Ishikawa (cell line): ENCODE data around the gene SMARCA4.
A peak's percentile ranks its signal among the peaks of the same experiment; 100 is the strongest.

Experiments used
- CEBPB ChIP-seq: IDR thresholded peaks from 2 replicates; pipeline ENCODE4 v1.6.1; 2012
- CREB1 ChIP-seq: IDR thresholded peaks from 2 replicates; pipeline ENCODE4 v1.6.1; 2012; ENCODE audit warnings: low read depth
- EGR1 ChIP-seq: IDR thresholded peaks from 2 replicates; pipeline ENCODE4 v1.6.1; 2012
- EP300 ChIP-seq: IDR thresholded peaks from 2 replicates; pipeline ENCODE4 v1.6.1; 2012; ENCODE audit warnings: borderline replicate concordance
- FOXM1 ChIP-seq: IDR thresholded peaks from 2 replicates; pipeline ENCODE4 v1.6.1; 2012; ENCODE audit warnings: low read depth, borderline replicate concordance
- NFIC ChIP-seq: IDR thresholded peaks from 2 replicates; pipeline ENCODE4 v1.6.1; 2012
- RAD21 ChIP-seq: IDR thresholded peaks from 2 replicates; pipeline ENCODE4 v1.6.1; 2012; ENCODE audit warnings: low read depth
- TAF1 ChIP-seq: IDR thresholded peaks from 2 replicates; pipeline ENCODE4 v1.6.1; 2012; ENCODE audit warnings: low read depth, mild to moderate bottlenecking
- TCF12 ChIP-seq: IDR thresholded peaks from 2 replicates; pipeline ENCODE4 v1.6.1; 2012; ENCODE audit warnings: low read depth
- TEAD4 ChIP-seq: IDR thresholded peaks from 2 replicates; pipeline ENCODE4 v1.6.1; 2012
- YY1 ChIP-seq: IDR thresholded peaks from 2 replicates; pipeline ENCODE4 v1.6.1; 2012; ENCODE audit warnings: low read depth
- ZBTB7A ChIP-seq: IDR thresholded peaks from 2 replicates; pipeline ENCODE4 v1.6.1; 2012; ENCODE audit warnings: low read depth
- TF ChIP-seq, protein P1 (sequence below): IDR thresholded peaks from 2 replicates; pipeline ENCODE4 v1.6.1; 2012
- TF ChIP-seq, protein P2 (sequence below): IDR thresholded peaks from 2 replicates; pipeline ENCODE4 v1.6.1; 2012; ENCODE audit warnings: low read depth, mild to moderate bottlenecking
- TF ChIP-seq, protein P3 (sequence below): IDR thresholded peaks from 2 replicates; pipeline ENCODE4 v1.6.1; 2012

SMARCA4 gene

DNA sequence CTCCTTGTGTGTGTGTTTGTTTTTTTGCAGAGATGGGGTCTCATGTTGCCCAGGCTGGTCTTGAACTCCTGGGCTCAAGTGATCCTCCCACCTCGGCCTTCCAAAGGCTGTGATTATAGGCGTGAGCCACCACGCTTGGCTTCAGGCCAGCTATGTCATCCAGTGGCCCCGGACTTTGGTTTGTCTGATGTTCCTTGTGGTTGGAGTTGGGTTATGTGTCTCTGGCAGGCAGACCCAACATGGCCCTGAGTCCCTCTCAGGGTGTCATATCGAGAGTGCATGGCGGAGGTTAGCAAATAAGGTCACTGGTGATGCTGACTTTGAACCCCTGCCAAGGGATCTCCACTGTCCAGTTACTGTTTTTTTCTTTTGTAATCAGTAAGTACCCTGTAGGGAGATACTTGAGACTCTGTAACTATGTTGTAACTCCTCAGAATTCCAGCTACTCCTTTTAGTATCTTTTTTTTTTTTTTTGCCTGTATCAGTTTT, 37.3 kb downstream of the SMARCA4 start:
- TF ChIP-seq NFIC (0 out of 2 replicates have a peak, but pooled peaks have one; percentile 44), RAD21 (no peak)

DNA sequence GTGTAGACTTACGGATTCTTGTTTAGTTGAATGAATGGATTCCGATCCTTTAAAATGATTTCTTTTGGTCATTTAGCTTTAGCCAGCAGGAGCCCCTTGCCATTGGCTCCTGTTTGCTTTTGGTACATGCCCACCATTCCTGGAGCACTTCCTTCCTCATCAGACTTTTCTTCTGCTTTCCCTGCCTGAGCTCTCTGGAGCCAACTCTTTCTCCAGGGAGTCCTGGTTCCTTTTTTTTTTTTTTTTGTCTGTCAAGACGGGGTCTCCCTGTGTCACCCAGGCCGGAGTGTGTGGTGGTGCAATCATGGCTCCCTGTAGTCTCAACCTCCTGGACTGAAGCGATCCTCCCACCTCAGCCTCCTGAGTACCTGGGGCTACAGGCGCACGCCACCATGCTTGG, 37.8 kb downstream of the SMARCA4 start:
- no peak for TF ChIP-seq RAD21
- TF ChIP-seq, protein P1, sequence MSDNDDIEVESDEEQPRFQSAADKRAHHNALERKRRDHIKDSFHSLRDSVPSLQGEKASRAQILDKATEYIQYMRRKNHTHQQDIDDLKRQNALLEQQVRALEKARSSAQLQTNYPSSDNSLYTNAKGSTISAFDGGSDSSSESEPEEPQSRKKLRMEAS, result no peak
- TF ChIP-seq EP300, result no peak
- no peak for TF ChIP-seq TAF1
- TF ChIP-seq, protein P2, sequence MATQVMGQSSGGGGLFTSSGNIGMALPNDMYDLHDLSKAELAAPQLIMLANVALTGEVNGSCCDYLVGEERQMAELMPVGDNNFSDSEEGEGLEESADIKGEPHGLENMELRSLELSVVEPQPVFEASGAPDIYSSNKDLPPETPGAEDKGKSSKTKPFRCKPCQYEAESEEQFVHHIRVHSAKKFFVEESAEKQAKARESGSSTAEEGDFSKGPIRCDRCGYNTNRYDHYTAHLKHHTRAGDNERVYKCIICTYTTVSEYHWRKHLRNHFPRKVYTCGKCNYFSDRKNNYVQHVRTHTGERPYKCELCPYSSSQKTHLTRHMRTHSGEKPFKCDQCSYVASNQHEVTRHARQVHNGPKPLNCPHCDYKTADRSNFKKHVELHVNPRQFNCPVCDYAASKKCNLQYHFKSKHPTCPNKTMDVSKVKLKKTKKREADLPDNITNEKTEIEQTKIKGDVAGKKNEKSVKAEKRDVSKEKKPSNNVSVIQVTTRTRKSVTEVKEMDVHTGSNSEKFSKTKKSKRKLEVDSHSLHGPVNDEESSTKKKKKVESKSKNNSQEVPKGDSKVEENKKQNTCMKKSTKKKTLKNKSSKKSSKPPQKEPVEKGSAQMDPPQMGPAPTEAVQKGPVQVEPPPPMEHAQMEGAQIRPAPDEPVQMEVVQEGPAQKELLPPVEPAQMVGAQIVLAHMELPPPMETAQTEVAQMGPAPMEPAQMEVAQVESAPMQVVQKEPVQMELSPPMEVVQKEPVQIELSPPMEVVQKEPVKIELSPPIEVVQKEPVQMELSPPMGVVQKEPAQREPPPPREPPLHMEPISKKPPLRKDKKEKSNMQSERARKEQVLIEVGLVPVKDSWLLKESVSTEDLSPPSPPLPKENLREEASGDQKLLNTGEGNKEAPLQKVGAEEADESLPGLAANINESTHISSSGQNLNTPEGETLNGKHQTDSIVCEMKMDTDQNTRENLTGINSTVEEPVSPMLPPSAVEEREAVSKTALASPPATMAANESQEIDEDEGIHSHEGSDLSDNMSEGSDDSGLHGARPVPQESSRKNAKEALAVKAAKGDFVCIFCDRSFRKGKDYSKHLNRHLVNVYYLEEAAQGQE, result no peak
- no peak for TF ChIP-seq YY1
- TF ChIP-seq, protein P3, sequence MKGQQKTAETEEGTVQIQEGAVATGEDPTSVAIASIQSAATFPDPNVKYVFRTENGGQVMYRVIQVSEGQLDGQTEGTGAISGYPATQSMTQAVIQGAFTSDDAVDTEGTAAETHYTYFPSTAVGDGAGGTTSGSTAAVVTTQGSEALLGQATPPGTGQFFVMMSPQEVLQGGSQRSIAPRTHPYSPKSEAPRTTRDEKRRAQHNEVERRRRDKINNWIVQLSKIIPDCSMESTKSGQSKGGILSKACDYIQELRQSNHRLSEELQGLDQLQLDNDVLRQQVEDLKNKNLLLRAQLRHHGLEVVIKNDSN, result no peak
- no peak for TF ChIP-seq TCF12
- TF ChIP-seq NFIC, result no peak
- no peak for TF ChIP-seq TEAD4
- TF ChIP-seq CEBPB, result no peak
- no peak for TF ChIP-seq EGR1
- no peak for TF ChIP-seq CREB1

DNA sequence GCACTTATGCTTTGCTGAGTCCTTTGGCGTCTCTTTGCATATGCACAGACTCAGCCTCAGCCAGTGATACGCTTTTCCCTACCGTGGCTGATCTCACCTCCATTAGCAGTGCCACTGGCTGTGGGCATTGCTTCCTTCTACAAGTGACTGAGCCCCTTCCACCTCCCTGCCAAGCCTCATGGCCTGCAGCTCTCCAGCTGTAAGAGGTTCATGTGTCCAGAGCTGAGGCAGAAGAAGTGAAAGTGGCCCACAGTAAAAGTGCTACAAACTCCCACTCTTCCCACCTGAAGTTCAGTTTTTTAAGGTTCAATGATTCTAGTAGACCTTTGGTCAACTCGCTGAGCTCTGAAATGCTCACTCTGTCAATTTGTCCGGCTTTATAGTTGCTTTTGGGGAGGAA, 44.7 kb downstream of the SMARCA4 start:
- TF ChIP-seq ZBTB7A (no peak), CEBPB (no peak), FOXM1 (no peak), TAF1 (no peak), RAD21 (no peak), TCF12 (no peak), YY1 (no peak), TEAD4 (no peak), EGR1 (no peak), CREB1 (no peak), NFIC (no peak), EP300 (no peak)
- TF ChIP-seq, protein P3, result no peak
- TF ChIP-seq, protein P2, result no peak
- TF ChIP-seq, protein P1, result no peak

DNA sequence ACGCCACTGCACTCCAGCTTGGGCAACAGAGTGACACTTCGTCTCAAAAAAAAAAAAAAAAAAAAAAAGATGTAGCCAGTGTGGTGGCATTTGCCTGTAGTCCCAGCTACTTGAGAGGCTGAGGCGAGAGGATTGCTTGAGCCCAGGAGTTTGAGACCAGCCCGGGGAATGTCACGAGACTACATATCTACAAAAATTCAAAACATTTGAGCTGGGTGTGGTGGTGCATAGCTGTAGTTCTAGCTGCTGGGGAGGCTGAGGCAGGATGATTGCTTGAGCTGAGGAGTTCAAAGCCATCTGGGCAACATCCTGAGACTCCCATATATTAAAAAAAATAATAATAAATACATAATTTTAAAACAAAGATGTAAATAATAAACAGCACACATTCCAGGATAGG, 46.6 kb downstream of the SMARCA4 start:
- TF ChIP-seq CEBPB, result no peak
- TF ChIP-seq TAF1, result no peak
- TF ChIP-seq ZBTB7A, result no peak
- TF ChIP-seq CREB1, result no peak
- no peak for TF ChIP-seq EGR1
- no peak for TF ChIP-seq TCF12
- TF ChIP-seq EP300, result no peak
- TF ChIP-seq NFIC, result no peak

DNA sequence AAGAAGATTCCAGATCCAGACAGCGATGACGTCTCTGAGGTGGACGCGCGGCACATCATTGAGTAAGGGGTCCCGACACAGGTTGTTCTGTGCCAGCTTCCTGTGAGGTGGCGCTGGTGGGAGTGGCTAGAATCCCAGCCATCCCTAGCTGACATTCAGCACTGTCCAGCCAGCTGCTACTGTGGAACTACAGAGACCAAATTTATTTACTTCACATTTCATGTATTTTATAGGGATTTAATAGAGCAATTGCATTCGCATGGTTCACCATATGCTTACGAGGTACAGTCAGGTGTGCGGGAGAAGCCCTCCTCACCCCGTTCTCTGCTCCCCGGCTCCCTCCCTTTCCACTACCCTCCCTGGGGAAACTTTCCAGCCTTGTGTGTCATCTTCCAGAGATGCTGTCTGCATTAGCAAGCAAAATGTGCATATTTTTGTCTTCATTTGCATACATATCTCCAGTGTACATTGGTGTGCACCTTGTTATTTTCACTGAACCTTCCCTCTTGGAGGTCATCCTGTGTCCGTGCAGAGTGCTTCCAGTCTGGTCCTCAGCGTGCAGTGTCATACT, 47.2 kb downstream of the SMARCA4 start:
- TF ChIP-seq CREB1, result no peak
- no peak for TF ChIP-seq YY1
- no peak for TF ChIP-seq EP300
- no peak for TF ChIP-seq TEAD4
- no peak for TF ChIP-seq RAD21
- no peak for TF ChIP-seq FOXM1

DNA sequence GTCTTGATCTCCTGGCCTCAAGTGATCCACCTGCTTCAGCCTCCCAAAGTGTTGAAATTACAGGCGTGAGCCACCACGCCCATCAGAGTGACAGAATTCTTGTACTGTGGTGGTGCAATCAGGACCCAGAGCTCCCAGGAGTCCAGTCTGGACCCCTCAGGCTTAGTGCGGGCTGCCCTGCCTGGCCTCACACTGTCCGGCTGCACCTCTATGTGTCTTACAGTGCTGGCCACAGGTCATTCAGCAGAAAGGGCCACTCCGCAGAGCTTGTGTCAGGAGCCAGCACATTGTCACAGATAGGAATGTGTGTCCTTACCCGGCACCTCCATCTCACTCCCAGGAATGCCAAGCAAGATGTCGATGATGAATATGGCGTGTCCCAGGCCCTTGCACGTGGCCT, 49.2 kb downstream of the SMARCA4 start:
- TF ChIP-seq, protein P2, result no peak
- TF ChIP-seq, protein P1, result no peak
- TF ChIP-seq TEAD4 (no peak), YY1 (no peak), TCF12 (no peak), TAF1 (no peak), FOXM1 (no peak), RAD21 (no peak)
